Endothelial cell of umbilical vein (primary cell): ENCODE measurements around the gene MICA. TPM values are rescaled to one million over a fixed set of nuclear protein-coding genes. Genes with fewer than 3 reads are reported as not detected.
A peak's percentile ranks its signal among the peaks of the same experiment; 100 is the strongest.

Experiments used
- BruUV-seq: library from RNA; stranded (reverse); fragments of 400-500 nt; replicated peaks from 2 replicates; lab custom pipeline; 2021; lab: Mats Ljungman, UMichigan
- CTCF ChIA-PET: fragments of 300-600, 350-600 bp; sonication (Branson Sonifier 250); formaldehyde crosslinking; loops from one replicate; lab custom pipeline; 2021; ENCODE audit warnings: antibody characterized with exemption, inconsistent platforms; lab: Charles Lee
- POLR2A ChIA-PET: fragments of 300-600, 350-600 bp; sonication (Branson Sonifier 250); formaldehyde crosslinking; loops from one replicate; lab custom pipeline; 2021; ENCODE audit warnings: antibody characterized with exemption, inconsistent platforms; lab: Charles Lee
- DNase-seq: peaks from one replicate; pipeline ENCODE4 v3.0.0-alpha.2; 2011; ENCODE audit warnings: low read depth, low spot score
- FAIRE-seq: peaks from 2 replicates; lab custom pipeline; 2011; peaks lifted over from hg19 to GRCh38; lab: Jason Lieb, UNC
- H2AFZ ChIP-seq: 2 replicates; pipeline ENCODE4 v1.6.0; 2012; ENCODE audit warnings: low read depth, low read length, control low read depth, inconsistent platforms
- H3K27ac ChIP-seq: 2 replicates; pipeline ENCODE4 v1.5.1; 2011; ENCODE audit warnings: low read depth, mild to moderate bottlenecking, control low read depth, low read length, moderate library complexity; ENCODE audit not compliant: insufficient read depth
- H3K27me3 ChIP-seq, 2 experiments: 2 replicates each; pipeline versions ENCODE4 v1.6.0 to v1.6.1; 2011; ENCODE audit warnings: low read length in 2 of 2, mixed read lengths in 1 of 2; ENCODE audit not compliant: control insufficient read depth in 2 of 2, insufficient read depth in 2 of 2
- H3K36me3 ChIP-seq, 2 experiments: 2 replicates in 1 of 2; 3 replicates in 1 of 2; pipeline ENCODE4 v1.5.1; 2011; ENCODE audit warnings: low read length in 2 of 2, mild to moderate bottlenecking in 1 of 2, moderate library complexity in 1 of 2; ENCODE audit not compliant: control insufficient read depth in 2 of 2, insufficient read depth in 2 of 2; ENCODE audit errors: extremely low read depth in 1 of 2
- H3K4me1 ChIP-seq: 3 replicates; pipeline ENCODE4 v1.5.1; 2011; ENCODE audit warnings: mild to moderate bottlenecking, low read length; ENCODE audit not compliant: control insufficient read depth, insufficient read depth; ENCODE audit errors: extremely low read depth
- H3K4me2 ChIP-seq: 2 replicates; pipeline ENCODE4 v1.6.1; 2011; ENCODE audit warnings: low read length, control low read depth, mixed read lengths; ENCODE audit not compliant: insufficient read depth
- H3K4me3 ChIP-seq, 3 experiments: fragments of 200-600 bp in 1 of 3; sonication (generic), shearing (Covaris generic) in 1 of 3; replicated peaks in 1 of 3; 2 replicates each; pipeline ENCODE4 v1.5.1; 2011 to 2016; ENCODE audit warnings: control low read depth in 3 of 3, low read length in 3 of 3, mild to moderate bottlenecking in 2 of 3, inconsistent platforms in 1 of 3, low read depth in 1 of 3, moderate library complexity in 1 of 3; ENCODE audit not compliant: insufficient read depth in 1 of 3
- H3K79me2 ChIP-seq: 2 replicates; pipeline ENCODE4 v1.6.0; 2012; ENCODE audit warnings: low read length, inconsistent platforms; ENCODE audit not compliant: control insufficient read depth, insufficient read depth
- H3K9ac ChIP-seq: replicated peaks from 2 replicates; pipeline ENCODE3; 2011; ENCODE audit warnings: low read length, control low read depth; ENCODE audit not compliant: insufficient read depth; ENCODE audit errors: extremely low read depth
- H3K9me1 ChIP-seq: replicated peaks from 3 replicates; pipeline ENCODE4 v1.6.0; 2011; ENCODE audit warnings: mild to moderate bottlenecking, low read length; ENCODE audit not compliant: control insufficient read depth, insufficient read depth; ENCODE audit errors: extremely low read depth
- H3K9me3 ChIP-seq: replicated peaks from 2 replicates; pipeline ENCODE4 v1.5.1; 2012; ENCODE audit warnings: low read length, inconsistent platforms; ENCODE audit not compliant: control insufficient read depth, insufficient read depth
- H4K20me1 ChIP-seq: replicated peaks from 2 replicates; pipeline ENCODE3; 2011; ENCODE audit warnings: mild to moderate bottlenecking, low read length; ENCODE audit not compliant: control insufficient read depth, insufficient read depth; ENCODE audit errors: extremely low read depth
- CTCF ChIP-seq, 2 donors: IDR thresholded peaks; 1 replicate in 1 of 2; 2 replicates in 1 of 2; pipeline ENCODE4 v1.5.1; 2011; ENCODE audit warnings: low read length in 2 of 2, mild to moderate bottlenecking in 2 of 2, moderate library complexity in 2 of 2, control low read depth in 1 of 2, inconsistent platforms in 1 of 2, low read depth in 1 of 2; ENCODE audit not compliant: insufficient read depth in 1 of 2; ENCODE audit errors: extremely low read depth in 1 of 2
- EZH2 ChIP-seq: IDR thresholded peaks from 2 replicates; pipeline ENCODE4 v1.6.1; 2012; ENCODE audit warnings: borderline replicate concordance, low read depth, mild to moderate bottlenecking, moderate library complexity, low read length, inconsistent platforms; ENCODE audit not compliant: severe bottlenecking
- POLR2A ChIP-seq: IDR thresholded peaks from 2 replicates; pipeline ENCODE4 v1.6.1; 2012; ENCODE audit warnings: low read depth, mild to moderate bottlenecking, control low read depth, low read length
- POLR2AphosphoS5 ChIP-seq: IDR thresholded peaks from 2 replicates; pipeline ENCODE4 v1.6.1; 2012; ENCODE audit warnings: low read depth, mild to moderate bottlenecking, control low read depth, low read length, moderate library complexity; ENCODE audit not compliant: insufficient read depth
- dilution Hi-C: fragments of 300-500 bp; cut with MboI; formaldehyde crosslinking; loops from one replicate; pipeline ENCODE4 v1.15.0; 2019; ENCODE audit warnings: low sequenced_read_pairs; ENCODE audit not compliant: extremely low pct_ligation_motif_present
- intact Hi-C: fragments of 100-400 bp; cut with micrococcal nuclease; formaldehyde crosslinking; loops from one replicate; pipeline ENCODE4 v1.10.0; 2022
- polyA plus RNA-seq, 4 experiments: library from polyadenylated mRNA; depleted of rRNA in 3 of 4; stranded (reverse) in 3 of 4; unstranded in 1 of 4; fragments of >200 nt; gene quantifications; 2 replicates each; pipeline versions ENCODE4 v1.2.1 to v1.2.3, GENCODE V29; 2011 to 2012; ENCODE audit warnings: missing spikeins in 1 of 4
- total RNA-seq: library from RNA; stranded (reverse); gene quantifications from 2 replicates; pipeline ENCODE4 v1.2.3, GENCODE V29; 2021

The MICA gene
- total and polyA plus RNA-seq, 2 donors (not counting 3 experiments of a cell fraction or from before 2014, with no cell fraction given): 42.5 to 99.3 TPM

- Histone ChIP-seq H3K4me1 (peaks cover 36% of the 10 kb centered on the region), H3K36me3 (no peaks in the 10 kb centered on the region), H3K27ac (peak overlapping the region; percentile 92), H3K27me3 (no peaks in the 10 kb centered on the region), H3K9me3 (no peaks in the 10 kb centered on the region), H3K4me3 (peak overlapping the region; percentile 41 to 81 (median 74)), H4K20me1 (no peaks in the 10 kb centered on the region), H2AFZ (peak overlapping the region; percentile 90), H3K4me2 (peak overlapping the region; percentile 87), H3K79me2 (peaks cover 38% of the 10 kb centered on the region), H3K9ac (peak overlapping the region; percentile 93), H3K9me1 (no peaks in the 10 kb centered on the region)
- DNase-seq: peak; percentile 93
- BruUV-seq: TSS peak; percentile 26
- TF ChIP-seq EZH2: no peak
- peak; percentile 70 for TF ChIP-seq POLR2A
- TF ChIP-seq CTCF (IDR thresholded peaks at IDR 0.05; ENCODE audit: extremely low read depth in 1 of 2, insufficient read depth in 1 of 2, low read depth in 1 of 2, low read length in 2 of 2): peak; percentile 89 to 92
- TF ChIP-seq POLR2AphosphoS5: peak; percentile 68
- peak; percentile 91 for FAIRE-seq
- ChIA-PET POLR2A (interaction anchor here (0.7 kb wide), 1 partner anchor 87 kb away, joined by 5 read pairs; no protein-coding TSS in a partner anchor), CTCF (interaction anchor here (0.7 to 5.7 kb wide), 11 partner anchors 11 to 1296 kb away, joined by 3 to 84 read pairs (median 4); partner anchors contain the start of gene NFKBIL1)
- intact Hi-C loops: loop anchor here (1.0 to 5.0 kb wide), 4 partner anchors 17 to 147 kb away; partner anchors contain the start of genes ATP6V1G2 and NFKBIL1
- dilution Hi-C loops: no loop called here
These were observed 3.6 kb upstream of the MICA start for GRCh38 chr6:31399589-31400466.
